ENCODE data around the gene CDC42. TPM values are rescaled to one million over a fixed set of nuclear protein-coding genes. Genes with fewer than 3 reads are reported as not detected.

CDC42 gene
- polyA plus RNA-seq, 1 experiment = 148 TPM

- Histone ChIP-seq H3K4me3 (ENCODE audit: low read depth, low read length) (no peak overlapping the region), H3K36me3 (ENCODE audit: control insufficient read depth, insufficient read depth, low read length) (no peaks in the 10 kb centered on the region; the same call in 1 of the 2 replicates), H3K27me3 (ENCODE audit: control insufficient read depth, insufficient read depth, low read length) (no peaks in the 10 kb centered on the region)
- POLR2A ChIA-PET = no interaction called here
- no peak for DNase-seq (ENCODE audit: low read depth)
- TF ChIP-seq, protein P1, sequence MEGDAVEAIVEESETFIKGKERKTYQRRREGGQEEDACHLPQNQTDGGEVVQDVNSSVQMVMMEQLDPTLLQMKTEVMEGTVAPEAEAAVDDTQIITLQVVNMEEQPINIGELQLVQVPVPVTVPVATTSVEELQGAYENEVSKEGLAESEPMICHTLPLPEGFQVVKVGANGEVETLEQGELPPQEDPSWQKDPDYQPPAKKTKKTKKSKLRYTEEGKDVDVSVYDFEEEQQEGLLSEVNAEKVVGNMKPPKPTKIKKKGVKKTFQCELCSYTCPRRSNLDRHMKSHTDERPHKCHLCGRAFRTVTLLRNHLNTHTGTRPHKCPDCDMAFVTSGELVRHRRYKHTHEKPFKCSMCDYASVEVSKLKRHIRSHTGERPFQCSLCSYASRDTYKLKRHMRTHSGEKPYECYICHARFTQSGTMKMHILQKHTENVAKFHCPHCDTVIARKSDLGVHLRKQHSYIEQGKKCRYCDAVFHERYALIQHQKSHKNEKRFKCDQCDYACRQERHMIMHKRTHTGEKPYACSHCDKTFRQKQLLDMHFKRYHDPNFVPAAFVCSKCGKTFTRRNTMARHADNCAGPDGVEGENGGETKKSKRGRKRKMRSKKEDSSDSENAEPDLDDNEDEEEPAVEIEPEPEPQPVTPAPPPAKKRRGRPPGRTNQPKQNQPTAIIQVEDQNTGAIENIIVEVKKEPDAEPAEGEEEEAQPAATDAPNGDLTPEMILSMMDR (IDR thresholded peaks at IDR 0.05; ENCODE audit: insufficient read depth, low read depth, low read length) = no peak
- CTCF ChIA-PET = no interaction called here
These were observed 74.7 kb downstream of the CDC42 start for GRCh38 chr1:22127248-22127647.

DNA sequence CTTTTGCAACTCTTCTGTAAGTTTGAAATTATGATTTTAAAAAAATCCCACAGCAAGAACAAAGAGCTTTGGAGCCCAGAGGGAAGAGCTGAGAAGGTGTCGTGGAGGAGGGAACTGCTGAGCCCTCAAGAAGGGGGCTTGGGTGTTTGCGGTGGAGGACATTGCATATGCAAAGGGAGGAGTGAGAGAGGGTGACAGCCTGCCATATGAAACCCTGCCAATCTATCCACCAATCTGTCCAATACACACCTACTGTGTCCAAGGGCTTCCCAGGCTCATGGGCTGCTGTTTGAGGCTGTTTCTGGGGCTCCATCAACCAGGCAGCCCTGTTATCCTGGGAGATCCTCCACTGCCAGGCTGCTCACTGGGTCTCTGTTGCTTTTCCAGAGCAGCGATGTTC is 75.2 kb downstream of the CDC42 start:
- Histone ChIP-seq H3K27me3 (ENCODE audit: control insufficient read depth, insufficient read depth, low read length) (no peaks in the 10 kb centered on the region), H3K36me3 (ENCODE audit: control insufficient read depth, insufficient read depth, low read length) (no peaks in the 10 kb centered on the region; the same call in 1 of the 2 replicates), H3K4me3 (ENCODE audit: low read depth, low read length) (no peak overlapping the region)
- TF ChIP-seq, protein P1 (IDR thresholded peaks at IDR 0.05; ENCODE audit: insufficient read depth, low read depth, low read length) = no peak
- ChIA-PET POLR2A (no interaction called here), CTCF (no interaction called here)
- DNase-seq (ENCODE audit: low read depth) = no peak

DNA sequence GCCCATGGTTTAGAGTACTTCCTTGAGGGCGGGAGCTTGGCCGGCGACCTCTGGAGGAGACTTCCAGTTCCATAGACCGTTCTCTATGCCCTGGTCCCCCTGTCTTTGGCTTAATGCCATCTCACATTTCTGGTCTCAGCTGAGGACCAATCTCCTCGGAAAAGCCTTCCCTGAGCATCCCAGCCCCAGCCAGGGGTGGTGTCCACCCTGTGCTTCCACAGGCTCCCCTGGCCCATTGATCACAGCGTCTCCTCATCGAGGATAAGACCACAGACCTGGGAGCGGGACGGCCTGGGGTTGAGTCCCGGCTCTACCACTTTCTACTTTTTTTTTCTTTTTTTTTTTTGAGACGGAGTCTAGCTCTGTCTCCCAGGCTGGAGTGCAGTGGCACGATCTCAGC is 75.9 kb downstream of the CDC42 start:
- Histone ChIP-seq H3K36me3 (ENCODE audit: control insufficient read depth, insufficient read depth, low read length) (no peaks in the 10 kb centered on the region; the same call in 1 of the 2 replicates), H3K27me3 (ENCODE audit: control insufficient read depth, insufficient read depth, low read length) (no peaks in the 10 kb centered on the region), H3K4me3 (ENCODE audit: low read depth, low read length) (no peak overlapping the region)
- ChIA-PET POLR2A (no interaction called here), CTCF (no interaction called here)
- TF ChIP-seq, protein P1 (IDR thresholded peaks at IDR 0.05; ENCODE audit: insufficient read depth, low read depth, low read length) = no peak
- no peak for DNase-seq (ENCODE audit: low read depth)

- CTCF ChIA-PET = interaction anchor here (1.9 to 3.9 kb wide), 2 partner anchors 12 to 287 kb away, joined by 6 to 13 read pairs; no protein-coding TSS in a partner anchor
- TF ChIP-seq, protein P1 (IDR thresholded peaks at IDR 0.05; ENCODE audit: insufficient read depth, low read depth, low read length) = no peak
- POLR2A ChIA-PET = no interaction called here
- DNase-seq (ENCODE audit: low read depth) = no peak
- Histone ChIP-seq H3K36me3 (ENCODE audit: control insufficient read depth, insufficient read depth, low read length) (no peaks in the 10 kb centered on the region), H3K4me3 (ENCODE audit: low read depth, low read length) (no peak overlapping the region), H3K27me3 (ENCODE audit: control insufficient read depth, insufficient read depth, low read length) (no peaks in the 10 kb centered on the region)
These were observed 77.1 kb downstream of the CDC42 start for GRCh38 chr1:22129501-22130117.

- no peak for DNase-seq (ENCODE audit: low read depth)
- Histone ChIP-seq H3K27me3 (ENCODE audit: control insufficient read depth, insufficient read depth, low read length) (no peaks in the 10 kb centered on the region), H3K4me3 (ENCODE audit: low read depth, low read length) (no peak overlapping the region), H3K36me3 (ENCODE audit: control insufficient read depth, insufficient read depth, low read length) (no peaks in the 10 kb centered on the region)
- ChIA-PET POLR2A (no interaction called here), CTCF (interaction anchor here (1.0 to 3.9 kb wide), 9 partner anchors 10 to 285 kb away, joined by 3 to 13 read pairs (median 4); no protein-coding TSS in a partner anchor)
- TF ChIP-seq, protein P1 (IDR thresholded peaks at IDR 0.05; ENCODE audit: insufficient read depth, low read depth, low read length) = no peak
These were observed 78.6 kb downstream of the CDC42 start for GRCh38 chr1:22131062-22131461.

Measured in BJ (cell line).